ENCODE data around the gene PTPRH. TPM values are rescaled to one million over a fixed set of nuclear protein-coding genes. Genes with fewer than 3 reads are reported as not detected.
A peak's percentile ranks its signal among the peaks of the same experiment; 100 is the strongest.

Gene PTPRH
- total RNA-seq, 6 experiments from 2014 or later: 4.2 to 25.9 (median 12.9) TPM

GRCh38 chr19:55149078-55150003 is 60.0 kb downstream of the PTPRH start, which contains the start of gene TNNT1:
TNNT1 (minus strand) TSS chr19:55149206; CDS start chr19:55147157, 2,049 bp downstream.
- no peak for ATAC-seq
- no peak within 1 kb of the TSS for H3K4me3 ChIP-seq
- H3K36me3 ChIP-seq: no peaks in the 10 kb centered on the region
- no peak for TF ChIP-seq CTCF (IDR thresholded peaks at IDR 0.05)
- no peak for TF ChIP-seq POLR2A (IDR thresholded peaks at IDR 0.05)
- H3K9me3 ChIP-seq: no peaks in the 10 kb centered on the region
- intact Hi-C loops (cut with DNase I): loop anchor here (10.0 kb wide), 3 partner anchors 265 to 345 kb away; no protein-coding TSS in a partner anchor
- H3K27ac ChIP-seq: no peak within 1 kb of the TSS
- DNase-seq: no peak
- no peaks in the 10 kb centered on the region for H3K27me3 ChIP-seq
- H3K4me1 ChIP-seq: no peaks in the 10 kb centered on the region
- 15% methylated on average over 13 of the region's 18 CpGs for WGBS (ENCODE audit: insufficient coverage, low coverage, low lambda C conversion rate, missing lambda C conversion rate)

- no peak for TF ChIP-seq CTCF (IDR thresholded peaks at IDR 0.05)
- no peak for TF ChIP-seq POLR2A (IDR thresholded peaks at IDR 0.05)
- no peaks in the 10 kb centered on the region for H3K4me1 ChIP-seq
- intact Hi-C loops (cut with DNase I): loop anchor here (10.0 kb wide), 3 partner anchors 267 to 347 kb away; no protein-coding TSS in a partner anchor
- 26% methylated on average over 6 of the region's 9 CpGs for WGBS (ENCODE audit: insufficient coverage, low coverage, low lambda C conversion rate, missing lambda C conversion rate)
- ATAC-seq (no peak), DNase-seq (no peak)
- H3K9me3 ChIP-seq: no peaks in the 10 kb centered on the region
- H3K27me3 ChIP-seq: no peaks in the 10 kb centered on the region
- H3K36me3 ChIP-seq: no peaks in the 10 kb centered on the region
- no peak overlapping the region for H3K27ac ChIP-seq
- no peak overlapping the region for H3K4me3 ChIP-seq
These were observed 61.6 kb downstream of the PTPRH start for GRCh38 chr19:55147545-55148251.

GRCh38 chr19:55146705-55147273 is 62.5 kb downstream of the PTPRH start:
- Histone ChIP-seq H3K27ac (no peak overlapping the region), H3K36me3 (no peaks in the 10 kb centered on the region), H3K4me1 (no peaks in the 10 kb centered on the region), H3K4me3 (no peak overlapping the region), H3K9me3 (no peaks in the 10 kb centered on the region), H3K27me3 (peaks cover 0 to 4% of the 10 kb centered on the region in 2 donors)
- peak in 2 of 4 donors; percentile 20 to 35 for ATAC-seq
- TF ChIP-seq CTCF (IDR thresholded peaks at IDR 0.05) (no peak), POLR2A (IDR thresholded peaks at IDR 0.05) (no peak)
- 8% methylated on average over 8 of the region's 27 CpGs for WGBS (ENCODE audit: insufficient coverage, low coverage, low lambda C conversion rate, missing lambda C conversion rate)
- intact Hi-C loops (cut with DNase I): loop anchor here (10.0 kb wide), 3 partner anchors 268 to 348 kb away; no protein-coding TSS in a partner anchor
- DNase-seq: no peak

GRCh38 chr19:55146078-55146704 is 63.1 kb downstream of the PTPRH start:
- Histone ChIP-seq H3K4me3 (no peak overlapping the region), H3K27ac (no peak overlapping the region), H3K4me1 (peaks cover 0 to 3% (median 0%) of the 10 kb centered on the region in 4 donors), H3K9me3 (no peaks in the 10 kb centered on the region), H3K27me3 (peaks cover 0 to 6% of the 10 kb centered on the region in 2 donors), H3K36me3 (no peaks in the 10 kb centered on the region)
- TF ChIP-seq POLR2A (IDR thresholded peaks at IDR 0.05) (no peak), CTCF (IDR thresholded peaks at IDR 0.05) (peak in 3 of 4 donors; percentile 15 to 25 (median 17))
- intact Hi-C loops (cut with DNase I): loop anchor here (10.0 kb wide), 3 partner anchors 269 to 349 kb away; no protein-coding TSS in a partner anchor
- ATAC-seq (no peak), DNase-seq (no peak)
- WGBS (ENCODE audit: insufficient coverage, low coverage, low lambda C conversion rate, missing lambda C conversion rate): 1% methylated on average over 18 of the region's 41 CpGs

Data from right lobe of liver (tissue), 6 donors.